Measurements from ENCODE around the gene RNASE4. TPM values are rescaled to one million over a fixed set of nuclear protein-coding genes. Genes with fewer than 3 reads are reported as not detected.
"Not testable (repeated sequence)": the region's sequence is repeated elsewhere in the genome, so short reads cannot be mapped to it uniquely, and the experiment has no call there.

Gene RNASE4
- 5.7 TPM in 2 replicates for total RNA-seq
- long read RNA-seq, transcript RNASE4-203 (2 exons, 2,520 nt) = major isoform, 42 of 43 reads
- long read RNA-seq, partial matches to known transcripts = 0 of 43 reads
- long read RNA-seq, other reads (novel, unspliced or antisense) = 1 of 43 reads

- Mint-ChIP-seq H3K27ac (peak within 1 kb of the TSS; percentile 88), H3K36me3 (ENCODE audit: insufficient read depth) (no peaks in the 10 kb centered on the region)
These were observed at the start of gene RNASE4 for GRCh38 chr14:20683891-20684661. Gene RNASE4, plus strand, starts transcription at chr14:20684560. Its CDS starts 14,812 bp downstream, at chr14:20699372.

GRCh38 chr14:20641591-20641990 is 42.8 kb upstream of the RNASE4 start, which contains the start of gene OR6S1:
Gene OR6S1, minus strand, starts transcription at chr14:20641691. Its CDS starts 0 bp downstream, at chr14:20641691.
- H3K27ac Mint-ChIP-seq = no peak within 1 kb of the TSS
- no peak for DNase-seq (ENCODE audit: low spot score, unreplicated experiment)
- no peaks in the 10 kb centered on the region for H3K9me3 Mint-ChIP-seq (ENCODE audit: low read depth)
- TF ChIP-seq CTCF (IDR thresholded peaks at IDR 0.05; ENCODE audit: unreplicated experiment) = no peak
- no peak within 1 kb of the TSS for H3K4me3 Mint-ChIP-seq (ENCODE audit: low read depth)
- H3K4me1 Mint-ChIP-seq (ENCODE audit: low read depth) = no peaks in the 10 kb centered on the region
- H3K36me3 Mint-ChIP-seq (ENCODE audit: insufficient read depth) = no peaks in the 10 kb centered on the region
- H3K27me3 Mint-ChIP-seq = peaks cover 42% of the 10 kb centered on the region

More at GRCh38 chr14:20683891-20684661, at the start of gene RNASE4:
- Mint-ChIP-seq H3K4me1 (ENCODE audit: low read depth) (peaks cover 48% of the 10 kb centered on the region), H3K9me3 (ENCODE audit: low read depth) (no peaks in the 10 kb centered on the region), H3K27me3 (no peaks in the 10 kb centered on the region), H3K4me3 (ENCODE audit: low read depth) (no peak within 1 kb of the TSS)
- DNase-seq (ENCODE audit: low spot score, unreplicated experiment) = peak; percentile 66
- no peak for TF ChIP-seq CTCF (IDR thresholded peaks at IDR 0.05; ENCODE audit: unreplicated experiment)

GRCh38 chr14:20642182-20642581 is 42.2 kb upstream of the RNASE4 start:
- Mint-ChIP-seq H3K27ac (no peak overlapping the region), H3K9me3 (ENCODE audit: low read depth) (no peaks in the 10 kb centered on the region), H3K4me3 (ENCODE audit: low read depth) (no peak overlapping the region), H3K27me3 (peaks cover 40% of the 10 kb centered on the region), H3K4me1 (ENCODE audit: low read depth) (no peaks in the 10 kb centered on the region), H3K36me3 (ENCODE audit: insufficient read depth) (no peaks in the 10 kb centered on the region)
- TF ChIP-seq CTCF (IDR thresholded peaks at IDR 0.05; ENCODE audit: unreplicated experiment) = no peak
- DNase-seq (ENCODE audit: low spot score, unreplicated experiment) = no peak

GRCh38 chr14:20642755-20643154 is 41.6 kb upstream of the RNASE4 start:
- not testable (repeated sequence) for H3K4me1 Mint-ChIP-seq (ENCODE audit: low read depth); DNase-seq (ENCODE audit: low spot score, unreplicated experiment); H3K27ac Mint-ChIP-seq; H3K9me3 Mint-ChIP-seq (ENCODE audit: low read depth); H3K4me3 Mint-ChIP-seq (ENCODE audit: low read depth); H3K36me3 Mint-ChIP-seq (ENCODE audit: insufficient read depth)
- peaks cover 40% of the 10 kb centered on the region for H3K27me3 Mint-ChIP-seq

- TF ChIP-seq CTCF (IDR thresholded peaks at IDR 0.05; ENCODE audit: unreplicated experiment) = no peak
- Mint-ChIP-seq H3K36me3 (ENCODE audit: insufficient read depth) (no peaks in the 10 kb centered on the region), H3K27me3 (peaks cover 34% of the 10 kb centered on the region), H3K27ac (no peak overlapping the region), H3K9me3 (ENCODE audit: low read depth) (no peaks in the 10 kb centered on the region), H3K4me3 (ENCODE audit: low read depth) (no peak overlapping the region), H3K4me1 (ENCODE audit: low read depth) (no peaks in the 10 kb centered on the region)
- no peak for DNase-seq (ENCODE audit: low spot score, unreplicated experiment)
These were observed 39.8 kb upstream of the RNASE4 start for GRCh38 chr14:20644520-20644919.

Measured in progenitor cell of endocrine pancreas (in vitro differentiated cells).